ENCODE results near the gene ARG2.

GRCh38 chr14:67595392-67595791, 24.3 kb upstream of the ARG2 start:
- no peak for TF ChIP-seq CTCF (IDR thresholded peaks at IDR 0.05; ENCODE audit: poor library complexity, severe bottlenecking)
- no peak for TF ChIP-seq EZH2 (IDR thresholded peaks at IDR 0.05; ENCODE audit: borderline replicate concordance, insufficient read depth, low read length, poor library complexity, severe bottlenecking)
- no peak for TF ChIP-seq REST (IDR thresholded peaks at IDR 0.05; ENCODE audit: borderline replicate concordance)
- no peak for TF ChIP-seq EP300 (conservative IDR thresholded peaks at IDR 0.05; ENCODE audit: poor library complexity, severe bottlenecking)

Measured in neural cell (in vitro differentiated cells).